Right atrium auricular region (tissue), 2 donors: ENCODE data around the gene GPR37. TPM values are rescaled to one million over a fixed set of nuclear protein-coding genes. Genes with fewer than 3 reads are reported as not detected.

Experiments used
- DNase-seq: peaks from one replicate; pipeline ENCODE4 v3.0.0-alpha.2; 2019; ENCODE audit warnings: low spot score
- H3K27ac ChIP-seq, 2 donors: fragments of 200-600 bp; sonication (generic); 1 replicate in 1 of 2; 2 replicates in 1 of 2; pipeline ENCODE4 v1.5.1; 2016 to 2019
- H3K27me3 ChIP-seq, 2 donors: fragments of 200-600 bp; sonication (generic); one replicate each; pipeline versions ENCODE4 v1.5.1 to v1.6.0; 2017 to 2019
- H3K36me3 ChIP-seq: fragments of 200-600 bp; sonication (generic); one replicate; pipeline ENCODE4 v1.5.1; 2016
- H3K4me1 ChIP-seq, 2 donors: fragments of 200-600 bp; sonication (generic); one replicate each; pipeline versions ENCODE4 v1.5.1 to v1.6.0; 2017 to 2019
- H3K4me3 ChIP-seq, 2 donors: fragments of 200-600 bp; sonication (generic); 1 replicate in 1 of 2; 2 replicates in 1 of 2; pipeline ENCODE4 v1.5.1; 2017 to 2019; ENCODE audit warnings: mild to moderate bottlenecking in 1 of 2, moderate library complexity in 1 of 2
- H3K9me3 ChIP-seq, 2 donors: fragments of 200-600 bp; sonication (generic); one replicate each; pipeline ENCODE4 v1.5.1; 2019
- CTCF ChIP-seq, 2 donors: fragments of 200-600 bp; sonication (generic); IDR thresholded peaks; one replicate each; pipeline ENCODE4 v1.5.1; 2019; ENCODE audit warnings: antibody characterized with exemption in 2 of 2
- total RNA-seq, 2 donors: library from RNA; depleted of rRNA; stranded (reverse); fragments of >200 nt; gene quantifications; one replicate each; pipeline ENCODE4 v1.1.0, GENCODE V29; 2016

The GPR37 gene
- total RNA-seq, 2 donors from 2014 or later, result 1.1 TPM; not detected in 1

GRCh38 chr7:124761164-124761715 lies 4.4 kb downstream of the GPR37 start:
- H3K4me3 ChIP-seq, result no peak overlapping the region
- TF ChIP-seq CTCF (IDR thresholded peaks at IDR 0.05), result no peak
- H3K27ac ChIP-seq, result no peak overlapping the region
- peaks cover 12 to 13% of the 10 kb centered on the region in 2 donors for H3K27me3 ChIP-seq
- H3K36me3 ChIP-seq, result no peaks in the 10 kb centered on the region
- H3K9me3 ChIP-seq, result no peaks in the 10 kb centered on the region
- H3K4me1 ChIP-seq, result peaks cover 0 to 22% of the 10 kb centered on the region in 2 donors
- no peak for DNase-seq

- Histone ChIP-seq H3K9me3 (no peaks in the 10 kb centered on the region), H3K4me3 (no peak overlapping the region), H3K27ac (no peak overlapping the region), H3K27me3 (no peaks in the 10 kb centered on the region), H3K36me3 (no peaks in the 10 kb centered on the region), H3K4me1 (no peaks in the 10 kb centered on the region)
- no peak for DNase-seq
- no peak for TF ChIP-seq CTCF (IDR thresholded peaks at IDR 0.05)
These were observed 7.3 kb downstream of the GPR37 start for GRCh38 chr7:124758327-124758726.

DNA sequence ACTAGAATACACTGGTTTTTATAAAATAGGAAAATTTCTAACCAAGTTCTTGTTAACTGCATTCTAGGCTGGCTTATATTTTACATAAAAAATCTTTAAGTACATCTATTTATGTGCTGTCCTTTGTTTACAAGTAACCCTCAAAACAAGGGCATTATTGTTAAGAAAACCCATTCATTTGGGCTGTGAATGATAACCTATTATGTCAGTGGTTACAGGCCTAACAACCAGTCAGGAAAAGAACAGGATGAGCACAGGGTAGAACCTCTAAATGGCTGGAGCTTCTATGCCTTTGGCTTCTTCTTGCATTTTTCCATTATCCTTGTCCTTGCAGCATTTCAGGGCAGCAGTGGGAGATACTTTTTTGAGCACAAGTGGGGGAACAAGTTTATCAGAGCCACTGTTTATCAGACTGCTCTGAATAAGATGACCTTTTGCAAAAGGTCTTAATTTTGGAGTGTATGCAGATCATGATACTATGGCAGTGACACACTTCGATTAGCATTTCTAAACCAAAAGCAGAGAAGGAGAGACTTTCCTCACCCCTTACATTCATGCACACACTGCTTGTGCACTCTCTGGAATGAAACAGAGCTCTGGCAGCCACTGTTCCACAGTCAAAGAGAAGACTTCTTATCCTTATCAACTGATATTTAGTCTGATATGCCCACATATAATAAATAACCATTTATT lies 10.9 kb downstream of the GPR37 start:
- Histone ChIP-seq H3K36me3 (no peaks in the 10 kb centered on the region), H3K27ac (no peak overlapping the region), H3K4me3 (no peak overlapping the region), H3K4me1 (no peaks in the 10 kb centered on the region), H3K27me3 (no peaks in the 10 kb centered on the region), H3K9me3 (no peaks in the 10 kb centered on the region)
- DNase-seq, result no peak
- TF ChIP-seq CTCF (IDR thresholded peaks at IDR 0.05), result no peak

DNA sequence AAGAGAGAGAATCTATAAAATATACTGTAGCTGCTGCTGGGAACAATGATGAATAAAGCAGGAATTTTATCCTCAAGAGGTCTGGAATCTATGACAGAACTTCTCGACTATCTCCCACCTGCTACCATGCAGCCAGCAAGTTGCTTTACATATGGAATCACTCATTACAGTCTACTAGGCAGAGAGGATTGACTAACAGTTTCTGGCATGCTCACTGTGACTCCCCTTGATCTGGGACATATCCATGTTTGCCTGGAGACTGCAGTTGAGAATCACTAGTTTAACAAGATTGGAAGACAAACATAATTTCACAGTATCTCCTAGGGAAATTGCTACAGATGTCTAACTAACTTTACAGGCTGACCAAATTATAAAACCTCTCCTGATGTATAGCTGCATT lies 13.3 kb downstream of the GPR37 start:
- Histone ChIP-seq H3K27me3 (no peaks in the 10 kb centered on the region), H3K27ac (no peak overlapping the region), H3K4me1 (no peaks in the 10 kb centered on the region), H3K9me3 (no peaks in the 10 kb centered on the region), H3K4me3 (no peak overlapping the region), H3K36me3 (no peaks in the 10 kb centered on the region)
- TF ChIP-seq CTCF (IDR thresholded peaks at IDR 0.05), result no peak
- no peak for DNase-seq

GRCh38 chr7:124751027-124751426 lies 14.6 kb downstream of the GPR37 start:
- no peak for TF ChIP-seq CTCF (IDR thresholded peaks at IDR 0.05)
- H3K36me3 ChIP-seq, result no peaks in the 10 kb centered on the region
- no peaks in the 10 kb centered on the region for H3K9me3 ChIP-seq
- no peaks in the 10 kb centered on the region for H3K27me3 ChIP-seq
- H3K4me1 ChIP-seq, result no peaks in the 10 kb centered on the region
- no peak overlapping the region for H3K4me3 ChIP-seq
- DNase-seq, result no peak
- H3K27ac ChIP-seq, result no peak overlapping the region

- Histone ChIP-seq H3K27ac (no peak overlapping the region), H3K36me3 (no peaks in the 10 kb centered on the region), H3K4me3 (no peak overlapping the region), H3K9me3 (no peaks in the 10 kb centered on the region), H3K4me1 (no peaks in the 10 kb centered on the region), H3K27me3 (no peaks in the 10 kb centered on the region)
- TF ChIP-seq CTCF (IDR thresholded peaks at IDR 0.05), result no peak
- DNase-seq, result no peak
These were observed 18.5 kb downstream of the GPR37 start for GRCh38 chr7:124747072-124747471.
